Measurements from ENCODE around the gene CHEK1.
"Not testable (repeated sequence)": the region's sequence is repeated elsewhere in the genome, so short reads cannot be mapped to it uniquely, and the experiment has no call there.

Gene CHEK1

DNA sequence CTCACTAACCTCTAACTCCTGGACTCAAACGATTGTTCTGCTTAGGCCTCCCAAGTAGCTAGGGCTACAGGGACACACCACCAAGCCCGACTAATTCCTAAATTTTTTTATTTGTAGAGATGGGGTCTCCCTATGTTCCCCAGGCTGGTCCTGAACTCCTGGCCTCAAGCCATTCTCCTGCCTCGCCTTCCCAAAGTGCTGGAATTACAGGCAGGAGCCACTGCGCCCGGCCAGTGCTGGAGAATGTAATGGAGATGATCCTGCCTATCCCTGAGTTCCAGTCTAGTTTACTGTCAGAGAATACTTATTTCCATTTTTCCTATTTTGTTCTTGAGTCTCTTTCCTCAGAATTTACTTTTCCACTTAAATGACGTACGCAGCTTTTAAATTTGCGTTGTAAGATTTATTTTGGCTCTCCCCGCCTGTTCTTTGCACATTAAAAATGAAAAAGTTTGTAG lies at the start of gene CHEK1:
Gene CHEK1 (plus strand): TSS at position 408 of the 458 bp plus-strand sequence. CDS start 1,606 bp downstream, outside the sequence.
- no peak for DNase-seq (ENCODE audit: extremely low read depth, low read depth)
- TF ChIP-seq, protein P1, sequence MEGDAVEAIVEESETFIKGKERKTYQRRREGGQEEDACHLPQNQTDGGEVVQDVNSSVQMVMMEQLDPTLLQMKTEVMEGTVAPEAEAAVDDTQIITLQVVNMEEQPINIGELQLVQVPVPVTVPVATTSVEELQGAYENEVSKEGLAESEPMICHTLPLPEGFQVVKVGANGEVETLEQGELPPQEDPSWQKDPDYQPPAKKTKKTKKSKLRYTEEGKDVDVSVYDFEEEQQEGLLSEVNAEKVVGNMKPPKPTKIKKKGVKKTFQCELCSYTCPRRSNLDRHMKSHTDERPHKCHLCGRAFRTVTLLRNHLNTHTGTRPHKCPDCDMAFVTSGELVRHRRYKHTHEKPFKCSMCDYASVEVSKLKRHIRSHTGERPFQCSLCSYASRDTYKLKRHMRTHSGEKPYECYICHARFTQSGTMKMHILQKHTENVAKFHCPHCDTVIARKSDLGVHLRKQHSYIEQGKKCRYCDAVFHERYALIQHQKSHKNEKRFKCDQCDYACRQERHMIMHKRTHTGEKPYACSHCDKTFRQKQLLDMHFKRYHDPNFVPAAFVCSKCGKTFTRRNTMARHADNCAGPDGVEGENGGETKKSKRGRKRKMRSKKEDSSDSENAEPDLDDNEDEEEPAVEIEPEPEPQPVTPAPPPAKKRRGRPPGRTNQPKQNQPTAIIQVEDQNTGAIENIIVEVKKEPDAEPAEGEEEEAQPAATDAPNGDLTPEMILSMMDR (IDR thresholded peaks at IDR 0.05; ENCODE audit: low read depth, low read length) = no peak

DNA sequence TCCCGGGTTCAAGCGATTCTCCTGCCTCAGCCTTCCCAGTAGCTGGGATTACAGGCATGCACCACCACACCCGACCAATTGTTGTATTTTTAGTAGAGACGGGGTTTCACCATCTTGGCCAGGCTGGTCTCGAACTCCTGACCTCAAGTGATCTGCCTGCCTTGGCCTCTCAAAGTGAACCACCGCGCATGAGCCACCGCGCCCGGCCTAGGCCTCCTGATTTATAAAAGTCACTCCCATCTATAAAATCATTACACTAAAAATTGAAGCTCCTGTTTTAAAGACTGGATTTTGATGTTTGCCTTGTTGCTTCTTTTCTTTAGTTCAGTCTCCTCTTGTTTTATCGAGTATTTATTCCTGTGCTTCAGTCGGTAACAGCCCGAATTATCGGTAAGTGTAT lies 47.8 kb upstream of the CHEK1 start:
- not testable (repeated sequence) for DNase-seq (ENCODE audit: extremely low read depth, low read depth)

DNA sequence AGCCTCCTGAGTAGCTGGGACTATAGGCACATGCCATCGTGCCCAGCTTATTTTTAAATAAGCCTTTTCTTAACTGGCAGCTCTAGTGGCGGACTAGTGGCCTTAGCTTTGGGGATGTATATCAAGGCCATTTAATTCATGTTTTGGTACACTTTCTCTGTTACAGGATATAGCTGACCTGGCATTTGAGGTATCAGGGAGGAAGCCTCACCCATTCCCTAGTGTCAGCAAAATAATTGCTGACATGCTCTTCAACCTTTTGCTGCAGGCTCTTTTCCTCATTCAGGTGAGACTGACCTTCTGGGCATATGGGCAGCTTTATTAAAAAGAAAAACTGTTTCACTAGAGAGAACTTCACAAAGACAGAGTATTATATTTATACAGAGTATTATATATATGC lies 46.2 kb upstream of the CHEK1 start:
- TF ChIP-seq, protein P1 (IDR thresholded peaks at IDR 0.05; ENCODE audit: low read depth, low read length) = no peak
- DNase-seq (ENCODE audit: extremely low read depth, low read depth) = no peak

DNA sequence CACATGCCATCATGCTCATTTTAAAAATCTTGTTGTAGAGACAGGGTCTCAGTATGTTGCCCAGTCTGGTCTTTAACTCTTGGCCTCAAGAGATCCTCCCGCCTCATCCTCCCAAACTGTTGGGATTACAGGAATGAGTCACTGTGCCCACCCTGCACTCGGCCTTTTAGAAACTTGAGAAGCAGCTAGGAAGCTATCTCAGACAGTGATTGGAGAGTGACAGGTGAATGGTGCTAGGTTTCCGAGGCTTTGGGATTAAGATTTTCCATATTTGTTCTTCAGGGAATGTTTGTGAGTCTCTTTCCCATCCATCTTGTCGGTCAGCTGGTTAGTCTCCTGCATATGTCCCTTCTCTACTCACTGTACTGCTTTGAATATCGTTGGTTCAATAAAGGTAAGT lies 45.2 kb upstream of the CHEK1 start:
- DNase-seq (ENCODE audit: extremely low read depth, low read depth) = no peak
- TF ChIP-seq, protein P1 (IDR thresholded peaks at IDR 0.05; ENCODE audit: low read depth, low read length) = no peak

DNA sequence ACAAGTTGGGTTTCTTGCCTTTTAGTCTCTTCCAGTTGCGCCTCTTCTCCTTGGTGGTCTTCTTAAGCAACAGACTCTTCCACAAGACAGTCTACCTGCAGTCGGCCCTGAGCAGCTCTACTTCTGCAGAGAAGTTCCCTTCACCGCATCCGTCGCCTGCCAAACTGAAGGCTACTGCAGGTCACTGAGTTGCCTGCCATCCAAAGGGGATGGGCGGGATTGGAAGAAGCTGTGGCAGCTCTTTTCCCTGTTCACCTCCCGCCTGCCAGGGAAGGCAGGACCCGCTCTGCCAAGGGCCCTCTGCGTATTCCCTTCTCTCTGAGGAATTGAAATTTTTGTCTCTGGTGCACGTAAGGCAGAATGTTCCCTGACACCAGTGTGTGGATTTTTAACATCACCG lies 41.5 kb upstream of the CHEK1 start:
- DNase-seq (ENCODE audit: extremely low read depth, low read depth) = no peak

DNA sequence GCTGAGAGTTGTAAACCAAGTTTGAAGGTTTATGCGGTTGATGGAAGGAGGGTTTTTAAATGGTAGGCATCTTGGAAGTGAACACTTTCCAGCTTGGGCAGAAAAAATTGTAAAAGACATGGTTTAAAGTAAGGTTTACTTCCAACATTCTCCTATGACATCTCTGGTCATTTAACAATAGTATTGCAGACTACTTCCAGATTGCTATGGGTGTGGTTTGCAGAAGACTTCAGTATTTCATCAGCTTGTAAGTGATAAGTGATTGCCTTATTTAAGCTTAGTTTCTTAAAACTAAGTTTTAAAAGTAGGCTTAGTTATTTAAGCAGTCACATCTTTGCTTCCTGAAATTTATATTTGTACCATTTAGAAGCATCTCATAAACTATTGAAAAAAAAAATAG lies 39.5 kb upstream of the CHEK1 start:
- DNase-seq (ENCODE audit: extremely low read depth, low read depth) = no peak

More for the DNA sequence above, 41.5 kb upstream of the CHEK1 start:
- TF ChIP-seq, protein P1 (IDR thresholded peaks at IDR 0.05; ENCODE audit: low read depth, low read length) = no peak

DNA sequence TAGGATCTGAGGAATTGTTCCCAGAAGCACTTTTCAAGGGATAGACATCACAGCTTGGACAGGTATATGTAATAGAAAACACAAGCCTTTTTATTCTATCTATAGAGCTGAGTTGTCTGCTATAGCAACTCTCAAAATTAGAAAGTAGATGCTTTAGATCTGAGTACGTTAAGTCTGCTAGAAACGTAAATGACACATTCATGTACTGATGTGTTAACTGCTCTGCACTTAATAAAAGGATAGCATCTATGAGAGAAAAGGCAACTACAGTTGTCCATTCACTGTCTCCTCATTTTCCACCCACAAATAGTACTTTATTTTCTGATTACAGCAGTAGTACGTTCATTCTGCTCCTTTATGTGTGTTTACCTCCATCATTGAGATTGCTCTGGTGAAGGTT lies 38.3 kb upstream of the CHEK1 start:
- no peak for DNase-seq (ENCODE audit: extremely low read depth, low read depth)
- TF ChIP-seq, protein P1 (IDR thresholded peaks at IDR 0.05; ENCODE audit: low read depth, low read length) = no peak

More for the DNA sequence above, 39.5 kb upstream of the CHEK1 start:
- TF ChIP-seq, protein P1 (IDR thresholded peaks at IDR 0.05; ENCODE audit: low read depth, low read length) = no peak

DNA sequence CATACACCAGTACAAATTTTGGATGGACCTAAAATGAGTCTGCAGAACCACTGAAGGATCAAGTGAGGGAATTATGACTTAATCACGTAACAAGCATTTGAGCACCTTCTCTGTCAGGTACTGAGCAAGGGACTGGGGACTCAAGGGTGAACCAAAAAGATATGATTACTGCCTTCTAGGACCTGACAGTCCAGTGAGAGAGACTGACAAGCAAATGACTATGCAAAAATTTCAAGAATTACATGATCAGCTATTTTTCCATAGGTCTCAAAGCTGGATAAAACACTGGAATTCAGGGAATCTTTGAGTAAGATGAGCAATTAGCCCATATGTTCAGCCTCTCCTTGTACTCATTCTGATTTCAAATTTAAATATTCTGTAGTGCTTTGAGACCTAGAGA lies 37.5 kb upstream of the CHEK1 start:
- no peak for DNase-seq (ENCODE audit: extremely low read depth, low read depth)
- TF ChIP-seq, protein P1 (IDR thresholded peaks at IDR 0.05; ENCODE audit: low read depth, low read length) = no peak
